Activated T-cell treated with anti-CD3 and anti-CD28 coated beads, Interleukin-2, amount 50 U/mL, for 48 hours (primary cell): ENCODE data around the gene OLFML3.

ENCODE experiments used
- DNase-seq, 2 experiments: peaks; one replicate each; pipeline ENCODE4 v3.0.0-alpha.2; 2020

OLFML3 gene

DNA sequence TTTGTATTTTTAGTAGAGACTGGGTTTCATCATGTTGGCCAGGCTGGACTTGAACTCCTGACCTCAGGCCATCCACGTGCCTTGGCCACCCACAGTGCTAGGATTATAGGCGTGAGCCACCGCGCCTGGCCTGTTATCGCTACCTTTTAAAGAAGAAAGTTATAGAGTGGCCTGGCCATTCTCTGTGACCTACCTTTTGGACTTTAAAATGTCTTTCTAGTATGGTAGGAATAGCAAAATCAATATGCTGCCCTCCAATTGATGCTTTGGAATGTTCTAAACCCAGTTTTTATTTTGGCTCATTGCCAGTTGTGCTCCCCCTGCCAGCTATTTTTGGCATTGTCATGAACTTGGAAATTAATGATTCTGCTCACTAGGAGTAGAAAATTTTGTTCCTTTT lies 30.3 kb upstream of the OLFML3 start:
- DNase-seq, result no peak

DNA sequence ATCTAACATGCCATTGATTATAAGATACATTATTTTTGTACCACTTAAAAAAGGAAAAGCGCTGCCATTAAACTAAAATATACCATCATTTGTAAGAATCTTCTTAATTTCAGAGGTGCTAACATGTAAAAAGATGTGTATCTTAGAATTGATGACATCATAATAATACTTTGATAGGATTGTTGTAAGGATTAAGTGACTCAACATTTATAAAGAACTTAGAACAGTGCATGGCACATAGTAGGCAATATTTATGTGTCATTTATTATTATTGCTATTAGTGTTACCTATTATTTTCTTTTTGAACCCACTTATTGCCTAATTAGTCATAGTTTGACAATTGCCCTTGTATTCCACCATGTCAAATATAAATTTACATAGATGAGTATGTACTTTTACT lies 28.4 kb upstream of the OLFML3 start:
- DNase-seq, result no peak

DNA sequence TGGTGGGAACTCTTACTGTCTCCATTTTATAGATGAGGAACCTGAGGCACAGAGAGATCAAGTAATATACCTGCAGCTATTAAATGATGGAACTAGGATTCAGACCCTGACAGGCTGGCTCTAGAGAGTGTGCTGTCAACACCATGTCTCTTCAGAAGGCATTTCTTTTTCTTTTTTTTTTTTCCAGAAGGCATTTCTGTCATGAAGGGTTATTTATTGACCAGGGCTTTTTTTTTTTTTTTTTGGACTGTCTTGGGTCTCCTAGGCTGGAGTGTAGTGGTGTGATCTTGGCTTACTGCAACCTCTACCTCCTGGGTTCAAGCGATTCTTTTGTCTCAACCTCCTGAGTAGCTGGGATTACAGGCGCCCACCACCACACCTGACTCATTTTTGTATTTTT lies 27.6 kb upstream of the OLFML3 start:
- no peak for DNase-seq

DNA sequence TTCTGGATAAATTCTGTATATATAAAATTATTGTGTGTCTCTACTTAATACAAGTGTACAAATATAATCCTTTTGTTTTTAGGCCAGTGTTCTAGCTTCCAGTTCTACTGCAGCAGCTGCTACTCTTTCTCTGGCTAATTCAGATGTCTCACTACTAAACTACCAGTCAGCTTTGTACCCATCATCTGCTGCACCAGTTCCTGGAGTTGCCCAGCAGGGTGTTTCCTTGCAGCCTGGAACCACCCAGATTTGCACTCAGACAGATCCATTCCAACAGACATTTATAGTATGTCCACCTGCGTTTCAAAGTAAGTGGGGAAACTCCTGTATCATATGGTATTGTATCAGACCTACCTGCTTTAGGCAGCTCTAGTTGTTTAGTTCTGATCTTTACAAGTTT lies 21.3 kb upstream of the OLFML3 start:
- DNase-seq, result no peak

DNA sequence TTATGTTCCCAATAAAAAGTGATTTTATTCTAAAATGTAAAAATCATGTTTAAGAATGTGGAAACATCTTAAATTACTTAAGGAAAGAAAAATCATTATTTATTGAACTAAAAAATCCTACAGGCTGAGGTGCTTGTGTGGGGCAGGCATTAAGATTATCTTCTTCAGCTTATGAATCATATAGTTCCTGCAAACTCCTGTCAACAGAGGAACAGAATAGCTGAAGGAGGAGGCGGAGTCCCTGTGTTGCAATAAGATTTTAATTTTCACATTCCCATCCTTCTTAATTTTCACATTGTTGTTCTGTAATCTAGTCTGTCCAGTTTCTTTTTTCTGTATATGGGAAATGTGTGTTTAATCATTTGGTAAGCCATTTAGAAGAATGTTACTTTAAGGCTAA lies 20.6 kb upstream of the OLFML3 start:
- no peak for DNase-seq

DNA sequence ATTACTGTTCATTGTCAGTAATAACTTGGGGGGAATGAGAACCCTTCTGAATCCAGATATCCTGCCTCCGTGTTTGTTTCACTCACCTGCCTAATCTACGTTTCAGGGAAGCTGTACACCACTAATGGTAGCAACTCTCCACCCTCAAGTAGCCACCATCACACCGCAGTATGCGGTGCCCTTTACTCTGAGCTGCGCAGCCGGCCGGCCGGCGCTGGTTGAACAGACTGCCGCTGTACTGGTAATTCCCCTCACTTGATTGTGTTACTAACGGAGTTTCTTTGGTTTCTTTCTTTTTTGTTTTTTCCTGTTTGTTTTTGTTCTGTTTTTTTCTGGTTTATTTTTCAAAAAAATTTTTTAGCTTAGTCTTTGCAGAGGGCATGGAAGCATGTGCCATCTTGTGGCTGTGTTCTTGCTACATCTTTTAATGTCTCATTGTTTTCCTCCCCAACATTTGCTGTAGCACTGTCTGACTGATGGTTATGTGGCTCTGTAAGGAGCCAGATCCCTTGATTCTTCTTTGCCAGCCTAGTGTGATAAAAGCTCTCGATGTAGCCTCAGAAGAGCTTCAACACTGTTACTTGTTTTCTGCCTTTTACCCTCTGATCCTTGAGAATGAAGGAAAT lies 15.9 kb upstream of the OLFML3 start:
- DNase-seq, result no peak

DNA sequence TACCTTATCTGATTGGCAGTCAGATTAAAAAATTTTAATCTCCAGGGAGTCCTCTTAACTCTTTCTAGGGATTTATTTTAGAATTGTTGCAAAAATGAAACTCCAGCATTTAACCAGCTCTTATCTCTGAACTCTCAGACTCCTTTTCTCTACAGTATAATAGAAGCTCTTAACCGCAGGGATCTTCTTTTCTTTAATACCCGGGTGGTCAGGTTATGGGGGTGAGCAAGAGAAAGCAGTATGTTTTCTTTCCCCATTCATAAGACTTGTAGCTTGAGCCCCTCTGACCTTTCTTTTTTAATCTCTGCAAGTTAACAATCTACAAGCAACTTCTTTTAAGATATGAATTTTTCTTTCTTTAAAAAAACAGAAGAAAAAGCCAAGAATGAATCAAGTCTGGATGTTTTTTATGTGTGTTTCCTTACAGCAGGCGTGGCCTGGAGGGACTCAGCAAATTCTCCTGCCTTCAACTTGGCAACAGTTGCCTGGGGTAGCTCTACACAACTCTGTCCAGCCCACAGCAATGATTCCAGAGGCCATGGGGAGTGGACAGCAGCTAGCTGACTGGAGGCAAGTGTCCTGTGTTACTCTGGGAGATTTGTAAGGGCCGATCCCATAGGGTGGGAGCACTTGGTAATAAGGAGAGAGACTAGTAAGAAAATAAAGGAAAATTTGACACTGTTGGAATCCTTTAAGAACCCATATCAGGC lies 13.4 kb upstream of the OLFML3 start:
- no peak for DNase-seq

DNA sequence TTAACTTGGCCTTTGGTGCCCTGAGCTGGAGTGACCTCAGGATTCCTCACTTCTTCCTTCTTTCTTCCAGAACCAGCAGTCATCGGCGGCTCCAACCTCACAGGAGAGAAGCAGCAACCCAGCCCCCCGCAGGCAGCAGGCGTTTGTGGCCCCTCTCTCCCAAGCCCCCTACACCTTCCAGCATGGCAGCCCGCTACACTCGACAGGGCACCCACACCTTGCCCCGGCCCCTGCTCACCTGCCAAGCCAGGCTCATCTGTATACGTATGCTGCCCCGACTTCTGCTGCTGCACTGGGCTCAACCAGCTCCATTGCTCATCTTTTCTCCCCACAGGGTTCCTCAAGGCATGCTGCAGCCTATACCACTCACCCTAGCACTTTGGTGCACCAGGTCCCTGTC lies 6.3 kb upstream of the OLFML3 start:
- no peak for DNase-seq

DNA sequence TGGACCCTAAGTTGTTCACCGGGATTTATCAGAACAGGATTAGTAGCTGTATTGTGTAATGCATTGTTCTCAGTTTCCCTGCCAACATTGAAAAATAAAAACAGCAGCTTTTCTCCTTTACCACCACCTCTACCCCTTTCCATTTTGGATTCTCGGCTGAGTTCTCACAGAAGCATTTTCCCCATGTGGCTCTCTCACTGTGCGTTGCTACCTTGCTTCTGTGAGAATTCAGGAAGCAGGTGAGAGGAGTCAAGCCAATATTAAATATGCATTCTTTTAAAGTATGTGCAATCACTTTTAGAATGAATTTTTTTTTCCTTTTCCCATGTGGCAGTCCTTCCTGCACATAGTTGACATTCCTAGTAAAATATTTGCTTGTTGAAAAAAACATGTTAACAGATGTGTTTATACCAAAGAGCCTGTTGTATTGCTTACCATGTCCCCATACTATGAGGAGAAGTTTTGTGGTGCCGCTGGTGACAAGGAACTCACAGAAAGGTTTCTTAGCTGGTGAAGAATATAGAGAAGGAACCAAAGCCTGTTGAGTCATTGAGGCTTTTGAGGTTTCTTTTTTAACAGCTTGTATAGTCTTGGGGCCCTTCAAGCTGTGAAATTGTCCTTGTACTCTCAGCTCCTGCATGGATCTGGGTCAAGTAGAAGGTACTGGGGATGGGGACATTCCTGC lies 3.9 kb upstream of the OLFML3 start:
- no peak for DNase-seq

DNA sequence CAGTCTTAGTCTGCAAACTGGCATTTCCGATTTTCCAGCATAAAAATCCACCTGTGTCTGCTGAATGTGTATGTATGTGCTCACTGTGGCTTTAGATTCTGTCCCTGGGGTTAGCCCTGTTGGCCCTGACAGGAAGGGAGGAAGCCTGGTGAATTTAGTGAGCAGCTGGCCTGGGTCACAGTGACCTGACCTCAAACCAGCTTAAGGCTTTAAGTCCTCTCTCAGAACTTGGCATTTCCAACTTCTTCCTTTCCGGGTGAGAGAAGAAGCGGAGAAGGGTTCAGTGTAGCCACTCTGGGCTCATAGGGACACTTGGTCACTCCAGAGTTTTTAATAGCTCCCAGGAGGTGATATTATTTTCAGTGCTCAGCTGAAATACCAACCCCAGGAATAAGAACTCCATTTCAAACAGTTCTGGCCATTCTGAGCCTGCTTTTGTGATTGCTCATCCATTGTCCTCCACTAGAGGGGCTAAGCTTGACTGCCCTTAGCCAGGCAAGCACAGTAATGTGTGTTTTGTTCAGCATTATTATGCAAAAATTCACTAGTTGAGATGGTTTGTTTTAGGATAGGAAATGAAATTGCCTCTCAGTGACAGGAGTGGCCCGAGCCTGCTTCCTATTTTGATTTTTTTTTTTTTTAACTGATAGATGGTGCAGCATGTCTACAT lies 2.5 kb upstream of the OLFML3 start:
- DNase-seq, result no peak

DNA sequence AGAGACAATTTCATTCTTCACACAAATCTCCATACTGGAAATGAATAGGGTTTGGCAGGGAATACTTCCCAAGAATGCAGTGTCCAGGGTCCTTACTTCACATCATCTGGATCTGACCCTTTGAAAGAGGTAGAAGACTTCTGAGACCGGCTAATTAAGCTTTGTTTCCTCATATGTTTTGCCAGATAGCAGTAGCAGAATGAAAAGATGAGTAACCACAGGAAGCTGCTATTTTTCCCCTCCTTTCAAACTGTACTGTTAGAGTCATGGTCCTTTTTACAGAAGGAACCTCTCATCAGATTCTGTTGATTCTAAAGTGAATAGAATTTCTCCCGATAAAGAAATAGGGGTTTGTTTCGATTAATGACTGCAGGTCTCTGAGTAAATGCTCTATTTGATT lies 1.4 kb upstream of the OLFML3 start:
- DNase-seq, result no peak

DNA sequence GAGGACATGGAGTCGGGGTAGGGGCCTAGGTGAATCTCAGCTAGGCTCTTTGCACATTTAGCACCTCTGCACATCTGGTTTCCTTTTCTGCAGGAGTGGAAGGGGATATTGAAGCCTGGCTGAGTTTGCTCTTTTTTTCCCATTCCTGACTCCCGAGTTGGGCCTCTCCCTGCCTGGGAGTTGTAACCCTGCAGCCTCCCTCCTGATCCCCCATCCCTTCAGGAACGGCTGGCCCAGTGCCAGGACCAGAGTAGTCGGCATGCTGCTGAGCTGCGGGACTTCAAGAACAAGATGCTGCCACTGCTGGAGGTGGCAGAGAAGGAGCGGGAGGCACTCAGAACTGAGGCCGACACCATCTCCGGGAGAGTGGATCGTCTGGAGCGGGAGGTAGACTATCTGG lies 836 bp downstream of the OLFML3 start:
- DNase-seq, result no peak

DNA sequence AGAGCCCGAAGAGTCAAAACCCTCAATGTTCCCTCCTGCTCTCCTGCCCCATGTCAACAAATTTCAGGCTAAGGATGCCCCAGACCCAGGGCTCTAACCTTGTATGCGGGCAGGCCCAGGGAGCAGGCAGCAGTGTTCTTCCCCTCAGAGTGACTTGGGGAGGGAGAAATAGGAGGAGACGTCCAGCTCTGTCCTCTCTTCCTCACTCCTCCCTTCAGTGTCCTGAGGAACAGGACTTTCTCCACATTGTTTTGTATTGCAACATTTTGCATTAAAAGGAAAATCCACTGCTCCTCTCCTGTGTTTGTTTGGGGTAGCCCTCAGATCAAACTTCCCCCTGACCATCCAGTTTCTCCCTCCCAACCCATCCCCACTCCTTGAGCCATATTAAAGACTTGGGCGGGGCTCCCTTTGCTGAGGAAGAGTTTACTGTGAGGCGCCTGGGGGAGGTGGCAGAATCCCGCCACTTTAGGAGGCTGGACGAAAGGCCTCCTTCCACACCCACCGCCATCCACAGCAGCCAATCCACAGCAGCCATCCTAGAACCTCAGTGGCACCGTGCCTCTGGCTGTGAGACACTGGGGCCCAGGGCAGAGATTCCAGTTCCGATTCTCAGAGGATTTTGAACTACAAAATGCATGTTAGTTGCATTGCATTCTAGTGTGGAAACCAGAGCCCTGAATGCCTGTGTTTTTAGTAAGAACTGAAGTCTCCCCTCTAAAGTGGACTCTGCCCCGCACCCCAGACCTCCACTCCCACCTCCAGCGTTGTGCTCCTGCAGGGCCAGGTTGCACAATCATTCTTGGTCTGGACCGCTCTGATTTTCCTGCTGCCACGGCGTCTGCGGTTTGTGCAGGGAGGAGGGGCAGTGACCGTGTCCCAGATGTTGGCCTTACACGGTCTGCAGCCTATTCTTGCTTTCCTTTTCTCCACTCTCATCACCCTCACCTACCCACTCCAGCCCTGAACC lies 3.0 kb downstream of the OLFML3 start:
- no peak for DNase-seq

DNA sequence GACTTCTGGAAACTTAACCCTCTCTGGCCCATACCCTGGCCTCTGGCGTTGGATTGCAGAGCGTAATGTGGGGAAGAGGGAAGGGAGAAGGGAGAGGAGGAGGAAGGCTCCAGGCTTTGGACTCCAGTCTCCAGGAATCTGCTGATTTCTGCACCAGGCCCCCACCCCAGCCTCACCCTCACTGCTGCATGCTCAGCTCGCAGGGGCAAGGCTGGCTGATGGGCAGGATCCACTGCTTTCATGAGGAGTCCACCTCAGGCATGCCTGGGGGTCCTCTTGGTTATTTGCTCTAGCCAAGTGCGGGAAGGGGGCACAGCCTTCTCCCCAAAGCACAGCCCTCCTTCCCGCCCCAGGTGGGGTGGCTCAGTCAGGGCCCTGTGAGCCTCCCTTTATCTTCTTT lies 3.7 kb downstream of the OLFML3 start:
- no peak for DNase-seq

DNA sequence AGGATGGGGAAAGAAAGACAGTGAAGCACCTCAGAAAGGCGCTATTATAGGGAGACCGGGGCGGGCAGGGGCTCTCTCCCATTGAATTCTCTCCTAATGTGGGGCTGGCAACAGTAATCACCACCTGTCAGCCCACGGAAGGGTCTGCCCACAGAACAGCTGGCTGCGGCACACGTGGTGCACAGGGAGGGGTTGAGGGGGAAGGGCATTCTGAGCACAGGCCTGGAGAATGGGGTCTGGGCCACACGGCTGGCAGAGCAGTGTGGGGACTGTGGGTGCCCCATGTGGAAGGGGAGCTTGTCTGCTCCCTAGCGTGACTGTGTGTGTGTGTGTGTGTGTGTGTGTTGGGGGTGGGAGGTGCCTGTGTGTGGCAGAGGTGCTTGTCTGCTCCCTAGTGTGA lies 4.1 kb downstream of the OLFML3 start:
- no peak for DNase-seq

DNA sequence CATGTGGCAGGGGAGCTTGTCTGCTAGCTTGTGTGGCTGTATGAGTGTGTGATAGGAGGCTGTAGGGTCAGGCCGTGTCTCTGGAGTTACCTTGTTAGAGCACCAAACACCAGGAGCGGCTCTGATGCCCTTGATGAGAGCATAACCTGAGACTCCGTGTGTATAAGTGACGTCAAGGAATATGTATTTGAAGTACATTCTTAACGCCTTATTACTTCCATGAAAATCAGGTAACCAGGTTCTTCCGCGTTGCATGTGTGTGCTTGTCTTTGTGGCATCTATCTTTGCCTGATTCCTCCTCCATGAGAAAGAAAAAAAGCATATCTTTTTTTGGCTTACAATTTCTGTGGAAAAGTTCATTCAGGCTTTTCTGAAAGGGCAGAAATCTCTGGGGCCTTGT lies 4.6 kb downstream of the OLFML3 start:
- no peak for DNase-seq

DNA sequence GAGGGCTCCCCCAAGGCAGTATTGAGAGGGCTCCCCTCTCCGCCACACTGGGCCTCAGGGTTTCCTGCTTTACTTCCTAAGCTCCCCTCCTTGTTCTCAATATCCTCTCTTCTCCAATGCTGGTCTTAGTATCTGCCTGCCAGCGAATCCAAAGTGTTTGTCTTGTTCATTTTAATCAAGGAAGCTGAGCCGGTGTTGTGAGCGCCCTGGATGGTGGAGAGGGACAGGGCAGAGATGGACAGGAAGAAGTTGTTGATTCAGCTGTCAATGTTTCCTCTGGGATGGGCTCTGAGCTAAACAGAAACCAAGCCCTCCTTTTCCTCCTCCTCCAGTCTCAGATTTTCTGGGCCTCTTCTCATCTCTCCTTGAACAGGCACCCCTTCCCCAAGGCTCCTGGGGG lies 5.4 kb downstream of the OLFML3 start:
- DNase-seq, result no peak

DNA sequence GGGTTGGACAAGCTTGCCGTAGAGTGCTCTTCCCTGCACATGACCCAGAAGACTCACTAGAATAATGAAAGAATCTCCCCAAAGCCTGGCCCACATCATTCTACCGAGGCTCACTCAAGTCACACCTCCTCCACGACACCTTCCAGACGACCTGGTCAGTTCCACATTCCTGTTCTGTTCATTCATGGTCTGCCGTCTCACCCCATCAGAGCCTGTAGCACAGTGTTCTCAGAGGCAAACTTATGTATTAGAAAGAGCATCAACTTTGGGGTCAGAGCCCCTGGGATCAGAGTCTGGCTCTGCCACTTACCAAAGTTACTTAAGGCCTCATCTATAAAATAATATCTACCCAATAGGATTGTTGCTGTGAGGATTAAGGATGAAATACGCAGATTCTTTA lies 7.5 kb downstream of the OLFML3 start:
- no peak for DNase-seq

DNA sequence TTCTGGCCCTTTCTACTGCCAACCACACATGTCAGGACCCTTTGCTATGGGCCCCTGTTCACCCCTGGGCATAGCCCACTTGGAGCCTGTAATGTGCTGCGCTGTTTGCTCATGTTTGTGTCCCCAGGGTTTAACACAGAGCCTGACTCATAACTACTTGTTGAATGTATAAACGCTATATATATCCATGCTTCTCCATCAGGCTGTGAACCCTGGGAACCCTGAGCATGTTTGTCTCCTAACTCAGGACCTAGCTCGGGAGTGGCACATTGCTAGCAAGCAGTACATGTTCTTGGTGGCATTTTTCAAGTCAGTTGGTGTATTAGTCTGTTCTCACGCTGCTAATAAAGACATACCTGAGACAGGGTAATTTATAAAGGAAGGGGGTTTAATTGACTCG lies 8.0 kb downstream of the OLFML3 start:
- DNase-seq, result no peak

DNA sequence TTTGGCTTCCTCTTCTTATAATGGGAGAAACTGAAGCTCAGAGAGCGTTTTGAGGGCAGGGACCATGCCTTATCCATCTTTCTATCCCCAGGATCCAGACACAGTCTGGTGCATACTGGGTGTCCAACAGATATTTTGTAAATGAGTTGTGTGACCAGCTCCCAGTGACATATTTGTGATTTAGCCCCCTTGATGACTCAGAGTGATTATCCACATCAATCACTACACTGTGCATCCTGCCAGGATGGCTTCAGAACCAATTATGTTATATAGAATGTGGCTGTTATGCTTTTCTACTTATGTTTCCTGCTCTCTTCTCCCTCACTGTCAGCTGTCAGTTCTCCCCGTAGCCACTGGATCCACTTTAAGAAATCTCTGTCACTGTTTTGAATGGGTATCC lies 11.3 kb downstream of the OLFML3 start:
- no peak for DNase-seq

DNA sequence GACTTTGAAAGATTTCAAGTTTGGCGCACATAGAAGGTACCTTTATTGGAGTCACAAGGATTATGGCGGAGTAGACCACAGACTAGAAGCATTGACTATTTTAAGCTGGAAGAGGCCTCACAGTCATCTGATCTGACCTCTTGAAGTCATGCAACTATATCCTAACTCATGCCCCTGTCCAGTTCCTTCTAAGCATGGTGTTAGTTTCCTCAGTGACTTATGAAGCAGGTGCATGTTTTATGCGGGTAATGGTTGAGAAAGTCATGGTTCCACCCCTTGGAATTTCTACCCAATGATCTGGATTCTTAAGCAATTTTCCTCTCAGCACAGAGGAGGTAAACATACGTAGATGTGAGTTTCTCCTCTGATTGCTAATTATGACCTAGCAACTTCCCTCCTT lies 11.7 kb downstream of the OLFML3 start:
- DNase-seq, result no peak

DNA sequence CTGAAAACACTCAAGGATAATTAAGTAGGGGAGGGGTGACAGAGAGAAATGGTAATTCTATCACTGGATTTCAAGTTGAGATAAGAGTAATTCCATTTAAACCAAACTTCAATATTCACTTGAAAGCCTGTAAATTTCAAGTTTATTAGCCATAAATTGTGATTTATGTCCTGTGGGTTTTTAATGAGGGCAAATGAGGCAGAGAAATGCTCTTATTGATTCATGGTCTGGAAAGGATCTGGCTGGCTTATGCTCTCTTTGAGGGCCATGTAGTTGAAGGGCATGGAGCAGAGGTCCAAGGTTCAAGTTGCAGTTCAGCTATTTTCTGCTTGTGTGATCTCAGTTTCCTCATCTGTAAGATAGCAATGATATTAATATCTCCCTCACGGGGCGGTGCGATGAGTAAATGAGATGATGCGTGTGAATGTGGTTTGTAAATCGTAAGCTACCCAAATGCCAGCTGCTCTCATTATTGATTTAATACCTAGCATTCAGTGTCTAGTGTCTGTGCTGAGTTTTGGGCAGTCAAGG lies 12.3 kb downstream of the OLFML3 start:
- DNase-seq, result no peak

DNA sequence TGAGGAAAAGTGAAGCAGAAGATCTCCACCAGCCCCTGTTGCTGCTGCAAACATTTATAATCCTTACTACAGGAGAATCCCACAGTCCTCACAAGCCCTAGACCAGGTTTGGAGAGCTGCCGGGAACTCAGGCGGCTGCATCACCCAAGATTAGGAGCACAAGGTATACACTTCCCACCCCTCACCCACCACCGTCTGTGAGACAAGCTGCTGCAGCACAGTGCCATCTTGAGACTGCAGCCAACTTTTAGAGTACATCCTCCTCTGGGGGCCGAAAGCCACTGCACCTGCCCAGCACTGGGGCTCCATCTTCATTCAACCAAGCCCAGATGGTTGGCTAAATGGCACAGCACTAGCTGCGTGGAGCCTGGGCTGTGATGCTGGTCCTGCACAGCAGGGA lies 13.8 kb downstream of the OLFML3 start:
- DNase-seq, result no peak
